ENCODE measurements around the gene KRTAP9-6.

GRCh38 chr17:41308918-41309359 is 43.8 kb downstream of the KRTAP9-6 start, which contains the start of gene KRTAP16-1:
- no peak for TF ChIP-seq CTCF (IDR thresholded peaks at IDR 0.05)
- TF ChIP-seq ZFX (IDR thresholded peaks at IDR 0.05; ENCODE audit: borderline replicate concordance): no peak

Measured in 22Rv1 (cell line).